ENCODE data around the gene CNTN1. TPM values are rescaled to one million over a fixed set of nuclear protein-coding genes. Genes with fewer than 3 reads are reported as not detected.
"Not testable (repeated sequence)": the region's sequence is repeated elsewhere in the genome, so short reads cannot be mapped to it uniquely, and the experiment has no call there.

The CNTN1 gene
- total RNA-seq, 1 donor from 2014 or later, result not detected

GRCh38 chr12:40697566-40698259 is 5.5 kb downstream of the CNTN1 start:
- no peak for DNase-seq (ENCODE audit: low read depth)

GRCh38 chr12:40701756-40702155 is 9.5 kb downstream of the CNTN1 start:
- no peak for DNase-seq (ENCODE audit: low read depth)

- DNase-seq (ENCODE audit: low read depth), result no peak
Observed at GRCh38 chr12:40711121-40711520, 18.9 kb downstream of the CNTN1 start.

- DNase-seq (ENCODE audit: low read depth), result no peak
Observed at GRCh38 chr12:40714636-40715035, 22.4 kb downstream of the CNTN1 start.

DNA sequence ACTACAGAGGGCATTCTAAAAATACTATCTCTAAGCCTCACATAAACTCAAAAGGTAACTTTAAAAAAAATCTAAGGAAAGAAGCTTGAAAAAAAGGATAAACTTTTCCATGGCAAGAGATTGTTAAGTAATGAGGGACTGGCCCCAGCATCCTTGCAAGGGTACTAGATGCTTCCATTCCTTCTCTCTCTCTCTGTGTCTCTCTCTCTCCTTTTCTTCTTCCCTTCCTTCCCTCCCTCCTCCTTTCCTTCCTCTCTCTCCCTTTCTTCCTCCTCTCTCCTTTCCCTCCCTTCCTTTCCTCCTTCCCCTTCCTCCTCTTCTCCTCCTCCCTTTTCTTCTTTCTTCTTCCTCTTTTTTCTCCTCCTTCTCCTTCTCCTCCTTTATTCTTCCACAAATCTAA is 23.8 kb downstream of the CNTN1 start:
- no peak for DNase-seq (ENCODE audit: low read depth)

DNA sequence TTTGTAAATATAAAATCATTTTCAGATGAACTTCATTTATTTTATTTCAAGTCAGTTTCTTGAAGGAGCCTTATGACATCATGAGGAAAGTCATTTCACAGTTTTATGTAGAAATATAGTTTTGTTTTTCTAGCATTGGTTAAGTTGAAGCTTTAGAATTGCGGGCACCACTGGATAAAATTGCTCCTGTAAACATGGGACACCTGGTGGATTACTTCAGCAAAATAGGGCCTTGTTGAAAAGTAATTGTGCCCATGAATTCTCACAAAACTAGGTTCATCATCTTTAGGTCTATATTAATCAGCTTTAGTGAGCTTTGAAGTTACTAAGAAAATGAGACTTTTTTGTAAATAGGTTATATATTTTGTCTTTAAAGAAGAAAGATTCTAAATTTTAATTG is 25.3 kb downstream of the CNTN1 start:
- DNase-seq (ENCODE audit: low read depth), result no peak

- DNase-seq (ENCODE audit: low read depth), result no peak
Observed at GRCh38 chr12:40718878-40719372, 26.7 kb downstream of the CNTN1 start.

GRCh38 chr12:40723001-40723400 is 30.8 kb downstream of the CNTN1 start:
- no peak for DNase-seq (ENCODE audit: low read depth)

DNA sequence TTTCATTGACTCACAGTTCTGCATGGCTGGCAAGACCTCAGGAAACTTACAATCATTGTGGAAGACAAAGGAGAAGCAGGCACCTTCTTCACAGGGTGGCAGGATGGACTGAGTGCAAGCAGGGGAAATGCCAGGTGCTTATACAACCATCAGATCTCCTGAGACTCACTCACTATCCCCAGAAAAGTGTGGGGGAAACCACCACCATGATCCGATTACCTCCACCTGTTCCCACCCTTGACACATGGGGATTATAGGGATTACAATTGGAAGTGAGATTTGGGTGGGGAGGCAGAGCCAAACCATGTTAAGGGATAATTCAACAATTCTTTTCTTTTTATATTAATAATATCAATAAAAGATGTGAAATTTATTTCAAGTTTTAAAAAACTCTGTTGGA is 34.1 kb downstream of the CNTN1 start:
- no peak for DNase-seq (ENCODE audit: low read depth)

GRCh38 chr12:40727774-40728483 is 35.7 kb downstream of the CNTN1 start:
- no peak for DNase-seq (ENCODE audit: low read depth)

- DNase-seq (ENCODE audit: low read depth), result no peak
Observed at GRCh38 chr12:40730281-40730680, 38.0 kb downstream of the CNTN1 start.

DNA sequence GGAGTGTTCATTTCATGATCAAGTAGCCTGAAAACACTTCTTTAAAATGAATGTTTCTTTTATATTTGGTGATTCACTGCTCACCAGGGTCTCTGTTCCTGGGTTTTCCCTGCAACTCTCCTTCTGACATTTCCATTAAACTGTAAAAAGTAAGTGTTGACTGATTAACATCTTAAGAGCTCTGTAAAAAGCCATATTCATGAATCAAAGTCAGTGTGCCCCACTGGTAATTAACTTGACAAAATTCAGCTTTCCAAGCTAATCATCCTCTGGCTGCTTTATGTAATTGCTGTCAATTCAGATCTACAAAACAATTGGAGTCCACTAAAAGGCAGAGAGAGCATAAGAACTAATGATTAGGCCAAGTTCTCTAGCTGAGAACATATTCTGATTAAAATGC is 41.6 kb downstream of the CNTN1 start:
- DNase-seq (ENCODE audit: low read depth), result no peak

GRCh38 chr12:40734276-40734675 is 42.0 kb downstream of the CNTN1 start:
- no peak for DNase-seq (ENCODE audit: low read depth)

DNA sequence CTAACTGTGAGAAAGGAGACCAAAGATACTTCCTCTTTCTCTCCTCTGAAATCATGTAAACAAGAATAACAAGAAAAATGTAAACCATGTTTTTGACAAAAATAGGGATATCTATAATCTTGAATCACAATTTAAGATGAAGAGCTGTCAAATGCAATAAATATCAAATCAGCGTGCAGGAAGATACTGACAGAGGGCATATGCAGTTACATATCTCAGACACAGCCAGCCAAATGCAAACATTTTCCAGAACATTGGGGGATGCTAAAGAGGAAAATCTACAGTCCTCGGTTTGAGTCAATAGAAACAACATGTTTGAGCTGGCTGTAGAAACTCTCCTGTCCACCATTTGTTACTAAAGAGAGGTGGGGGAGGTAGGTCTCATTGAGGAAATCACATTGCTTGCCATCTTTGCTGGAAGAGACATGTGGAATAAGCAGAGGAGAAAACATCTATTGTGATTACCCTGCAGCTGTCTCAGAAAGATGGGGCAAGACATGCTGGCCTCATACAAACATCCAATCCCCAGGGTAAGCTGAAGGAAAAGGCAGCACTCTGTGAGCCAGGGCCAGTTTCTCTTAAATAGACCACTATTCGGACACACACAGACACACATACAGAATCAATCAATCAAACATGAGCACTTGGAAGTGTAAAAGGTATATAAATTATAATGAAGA is 43.5 kb downstream of the CNTN1 start:
- DNase-seq (ENCODE audit: low read depth), result no peak

DNA sequence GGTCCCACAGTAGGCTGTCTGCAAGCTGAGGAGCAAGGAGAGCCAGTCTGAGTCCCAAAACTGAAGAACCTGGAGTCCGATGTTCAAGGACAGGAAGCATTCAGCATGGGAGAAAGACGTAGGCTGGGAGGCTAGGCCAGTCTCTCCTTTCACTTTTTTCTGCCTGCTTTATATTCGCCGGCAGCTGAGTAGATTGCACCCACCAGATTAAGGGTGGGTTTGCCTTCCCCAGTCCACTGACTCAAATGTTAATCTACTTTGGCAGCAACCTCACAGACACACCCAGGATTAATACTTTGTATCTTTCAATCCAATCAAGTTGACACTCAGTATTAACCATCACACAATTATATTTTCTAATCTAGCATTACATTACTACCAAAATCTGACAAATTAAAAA is 45.2 kb downstream of the CNTN1 start:
- DNase-seq (ENCODE audit: low read depth), result not testable (repeated sequence)

- DNase-seq (ENCODE audit: low read depth), result no peak
Observed at GRCh38 chr12:40738856-40739255, 46.6 kb downstream of the CNTN1 start.

- no peak for DNase-seq (ENCODE audit: low read depth)
Observed at GRCh38 chr12:40742041-40742440, 49.8 kb downstream of the CNTN1 start.

DNA sequence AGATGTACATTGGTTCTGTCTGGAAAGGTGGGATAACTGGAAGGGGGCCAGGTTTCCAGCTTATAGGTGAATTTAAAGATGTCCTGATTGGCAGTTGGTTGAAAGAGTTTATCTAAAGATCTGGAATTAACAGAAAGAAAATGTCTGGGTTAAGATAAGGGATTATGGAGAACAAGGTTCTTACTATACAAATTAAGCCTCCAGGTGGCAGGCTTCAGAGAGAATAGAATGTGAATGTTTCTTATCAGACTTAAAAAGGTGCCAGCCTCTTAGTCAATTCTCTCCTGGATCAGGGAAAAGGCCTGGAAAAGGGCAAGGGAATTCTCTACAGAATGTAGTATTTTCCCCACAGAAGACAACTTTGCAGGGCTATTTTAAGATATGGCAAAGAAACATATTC is 53.1 kb downstream of the CNTN1 start:
- DNase-seq (ENCODE audit: low read depth), result no peak

DNA sequence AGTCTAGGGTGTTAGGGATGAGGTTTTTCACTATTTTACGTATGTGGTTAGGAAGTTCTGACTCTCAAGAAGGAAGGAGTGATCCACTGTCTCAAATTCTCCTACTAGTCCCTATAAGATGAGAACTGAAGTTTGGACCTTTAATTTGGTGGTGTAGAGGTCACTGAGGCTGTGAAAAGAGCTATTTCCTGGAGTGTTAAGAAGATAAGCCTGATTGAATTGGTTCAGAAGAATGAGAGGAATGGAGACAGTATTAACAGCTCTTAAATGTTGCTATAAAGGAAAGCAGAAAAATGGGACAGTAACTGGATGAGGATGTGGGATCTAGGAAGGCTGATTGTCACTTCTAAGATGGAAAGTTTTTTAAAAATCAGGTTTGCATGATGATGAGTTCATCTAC is 57.6 kb downstream of the CNTN1 start:
- no peak for DNase-seq (ENCODE audit: low read depth)

DNA sequence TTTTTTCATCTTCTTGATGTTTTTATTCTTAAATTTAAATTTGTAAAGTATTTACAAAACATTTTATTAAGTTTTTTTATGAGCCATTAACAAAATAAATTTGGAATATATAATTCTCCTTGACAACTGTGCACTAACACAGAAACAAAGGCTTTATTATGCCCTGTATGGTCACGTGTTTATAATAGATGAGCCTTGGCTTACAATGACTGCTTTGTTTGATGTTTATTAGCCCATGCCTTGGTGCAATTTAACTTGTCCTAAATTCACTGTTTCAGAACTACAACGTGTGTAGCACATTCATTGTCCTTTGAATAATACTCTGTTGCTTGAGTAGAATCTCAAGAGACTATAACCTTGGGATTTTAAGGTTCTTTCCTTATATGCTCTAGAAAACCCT is 59.8 kb downstream of the CNTN1 start:
- DNase-seq (ENCODE audit: low read depth), result no peak

DNA sequence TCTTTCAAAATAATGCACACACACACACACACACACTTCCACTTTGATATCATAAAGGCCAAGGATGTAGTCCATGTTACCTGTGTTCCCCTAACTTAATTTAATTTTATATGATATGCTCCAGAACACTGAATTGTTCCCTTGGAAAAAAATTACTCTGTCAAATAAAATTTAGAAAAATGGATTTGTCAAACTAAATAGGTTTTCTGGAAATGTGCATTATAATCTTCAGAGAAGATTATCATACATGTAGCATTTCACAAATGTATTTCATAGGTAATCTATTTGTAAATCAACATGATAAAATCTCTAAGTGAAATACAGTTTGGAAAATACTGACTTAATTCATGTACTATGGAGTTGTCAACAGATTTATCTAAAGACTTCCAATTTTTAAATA is 68.6 kb downstream of the CNTN1 start:
- DNase-seq (ENCODE audit: low read depth), result no peak

- no peak for DNase-seq (ENCODE audit: low read depth)
Observed at GRCh38 chr12:40762072-40762471, 69.8 kb downstream of the CNTN1 start.
